Measurements from ENCODE around the gene APOA5. TPM values are rescaled to one million over a fixed set of nuclear protein-coding genes. Genes with fewer than 3 reads are reported as not detected.
A peak's percentile ranks its signal among the peaks of the same experiment; 100 is the strongest.

APOA5 gene
- total and polyA plus RNA-seq, 2 of the 13 experiments (the other 11 are each of a cell fraction or from before 2014, with no cell fraction given): 44.0 to 49.1 TPM

DNA sequence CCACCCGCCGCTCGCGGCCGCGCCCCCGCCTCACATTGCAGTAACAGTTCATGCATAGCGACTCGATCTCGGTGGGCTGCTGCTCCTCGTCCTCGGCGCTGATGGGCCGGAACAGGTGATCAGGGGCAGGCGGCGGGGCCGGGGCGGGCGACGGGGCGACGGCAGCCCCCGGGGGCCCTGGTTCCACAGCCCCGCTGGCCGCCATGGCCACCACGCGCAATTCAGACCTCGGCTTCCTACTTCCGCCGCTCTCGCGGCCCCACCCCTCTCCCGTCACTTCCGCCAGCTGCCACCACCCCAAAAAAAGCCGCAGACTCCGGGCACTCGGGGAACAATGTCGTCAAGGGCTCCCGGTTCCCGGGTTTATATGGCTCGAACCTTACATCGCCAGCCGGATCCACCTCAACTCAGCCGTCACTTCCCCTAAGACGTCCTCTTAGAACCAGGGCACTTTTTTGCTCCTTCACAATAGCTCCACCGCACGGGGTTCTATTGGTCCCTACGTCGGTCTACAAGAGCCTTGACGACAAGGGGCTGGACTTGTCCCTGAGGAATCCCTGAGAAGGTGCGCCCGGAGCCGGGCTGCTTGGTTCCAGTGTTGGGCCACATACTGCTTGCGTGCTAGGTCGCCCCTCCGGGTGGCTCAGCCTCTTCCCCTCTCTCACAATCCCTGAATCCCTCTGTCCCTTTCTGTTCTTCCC is 3.7 kb downstream of the APOA5 start, which contains the start of gene ZPR1 (continued):
- peak; percentile 86; the same call in 1 of the 2 replicates for TF ChIP-seq TOPORS (CRISPR knock-in tag; IDR thresholded peaks at IDR 0.05)
- TF ChIP-seq, protein P1, sequence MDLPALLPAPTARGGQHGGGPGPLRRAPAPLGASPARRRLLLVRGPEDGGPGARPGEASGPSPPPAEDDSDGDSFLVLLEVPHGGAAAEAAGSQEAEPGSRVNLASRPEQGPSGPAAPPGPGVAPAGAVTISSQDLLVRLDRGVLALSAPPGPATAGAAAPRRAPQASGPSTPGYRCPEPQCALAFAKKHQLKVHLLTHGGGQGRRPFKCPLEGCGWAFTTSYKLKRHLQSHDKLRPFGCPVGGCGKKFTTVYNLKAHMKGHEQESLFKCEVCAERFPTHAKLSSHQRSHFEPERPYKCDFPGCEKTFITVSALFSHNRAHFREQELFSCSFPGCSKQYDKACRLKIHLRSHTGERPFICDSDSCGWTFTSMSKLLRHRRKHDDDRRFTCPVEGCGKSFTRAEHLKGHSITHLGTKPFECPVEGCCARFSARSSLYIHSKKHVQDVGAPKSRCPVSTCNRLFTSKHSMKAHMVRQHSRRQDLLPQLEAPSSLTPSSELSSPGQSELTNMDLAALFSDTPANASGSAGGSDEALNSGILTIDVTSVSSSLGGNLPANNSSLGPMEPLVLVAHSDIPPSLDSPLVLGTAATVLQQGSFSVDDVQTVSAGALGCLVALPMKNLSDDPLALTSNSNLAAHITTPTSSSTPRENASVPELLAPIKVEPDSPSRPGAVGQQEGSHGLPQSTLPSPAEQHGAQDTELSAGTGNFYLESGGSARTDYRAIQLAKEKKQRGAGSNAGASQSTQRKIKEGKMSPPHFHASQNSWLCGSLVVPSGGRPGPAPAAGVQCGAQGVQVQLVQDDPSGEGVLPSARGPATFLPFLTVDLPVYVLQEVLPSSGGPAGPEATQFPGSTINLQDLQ (CRISPR knock-in tag; IDR thresholded peaks at IDR 0.05): no peak
- no peak for TF ChIP-seq ZNF577 (CRISPR knock-in tag; IDR thresholded peaks at IDR 0.05; ENCODE audit: borderline replicate concordance, low read depth)
- no peak for TF ChIP-seq ZNF101 (CRISPR knock-in tag; IDR thresholded peaks at IDR 0.05; ENCODE audit: borderline replicate concordance, low read depth)
- TF ChIP-seq ZNF501 (CRISPR knock-in tag; IDR thresholded peaks at IDR 0.05): peak; percentile 64; the same call in 1 of the 2 replicates
- TF ChIP-seq SATB2 (CRISPR knock-in tag; IDR thresholded peaks at IDR 0.05): no peak
- peak; percentile 39; the same call in 1 of the 2 replicates for TF ChIP-seq KDM5B (CRISPR knock-in tag; IDR thresholded peaks at IDR 0.05; ENCODE audit: borderline replicate concordance)
- TF ChIP-seq PHF8 (CRISPR knock-in tag; IDR thresholded peaks at IDR 0.05): peak; percentile 67
- TF ChIP-seq HDAC6 (IDR thresholded peaks at IDR 0.05; ENCODE audit: low read depth, low read length): no peak
- TF ChIP-seq, protein P2, sequence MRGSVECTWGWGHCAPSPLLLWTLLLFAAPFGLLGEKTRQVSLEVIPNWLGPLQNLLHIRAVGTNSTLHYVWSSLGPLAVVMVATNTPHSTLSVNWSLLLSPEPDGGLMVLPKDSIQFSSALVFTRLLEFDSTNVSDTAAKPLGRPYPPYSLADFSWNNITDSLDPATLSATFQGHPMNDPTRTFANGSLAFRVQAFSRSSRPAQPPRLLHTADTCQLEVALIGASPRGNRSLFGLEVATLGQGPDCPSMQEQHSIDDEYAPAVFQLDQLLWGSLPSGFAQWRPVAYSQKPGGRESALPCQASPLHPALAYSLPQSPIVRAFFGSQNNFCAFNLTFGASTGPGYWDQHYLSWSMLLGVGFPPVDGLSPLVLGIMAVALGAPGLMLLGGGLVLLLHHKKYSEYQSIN (CRISPR knock-in tag; IDR thresholded peaks at IDR 0.05; ENCODE audit: borderline replicate concordance): no peak
- TF ChIP-seq, protein P3, sequence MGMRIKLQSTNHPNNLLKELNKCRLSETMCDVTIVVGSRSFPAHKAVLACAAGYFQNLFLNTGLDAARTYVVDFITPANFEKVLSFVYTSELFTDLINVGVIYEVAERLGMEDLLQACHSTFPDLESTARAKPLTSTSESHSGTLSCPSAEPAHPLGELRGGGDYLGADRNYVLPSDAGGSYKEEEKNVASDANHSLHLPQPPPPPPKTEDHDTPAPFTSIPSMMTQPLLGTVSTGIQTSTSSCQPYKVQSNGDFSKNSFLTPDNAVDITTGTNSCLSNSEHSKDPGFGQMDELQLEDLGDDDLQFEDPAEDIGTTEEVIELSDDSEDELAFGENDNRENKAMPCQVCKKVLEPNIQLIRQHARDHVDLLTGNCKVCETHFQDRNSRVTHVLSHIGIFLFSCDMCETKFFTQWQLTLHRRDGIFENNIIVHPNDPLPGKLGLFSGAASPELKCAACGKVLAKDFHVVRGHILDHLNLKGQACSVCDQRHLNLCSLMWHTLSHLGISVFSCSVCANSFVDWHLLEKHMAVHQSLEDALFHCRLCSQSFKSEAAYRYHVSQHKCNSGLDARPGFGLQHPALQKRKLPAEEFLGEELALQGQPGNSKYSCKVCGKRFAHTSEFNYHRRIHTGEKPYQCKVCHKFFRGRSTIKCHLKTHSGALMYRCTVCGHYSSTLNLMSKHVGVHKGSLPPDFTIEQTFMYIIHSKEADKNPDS (CRISPR knock-in tag; IDR thresholded peaks at IDR 0.05): no peak
- TF ChIP-seq RXRB (CRISPR knock-in tag; IDR thresholded peaks at IDR 0.05; ENCODE audit: borderline replicate concordance): no peak
- TF ChIP-seq POLR2G (IDR thresholded peaks at IDR 0.05; ENCODE audit: low read depth, low read length): peak; percentile 81
- peak; percentile 53 for TF ChIP-seq IKZF4 (CRISPR knock-in tag; IDR thresholded peaks at IDR 0.05; ENCODE audit: borderline replicate concordance, low read depth, not compliant biosample characterization)
- no peak for TF ChIP-seq RFX3 (CRISPR knock-in tag; IDR thresholded peaks at IDR 0.05)
- TF ChIP-seq ZNF10 (CRISPR knock-in tag; IDR thresholded peaks at IDR 0.05; ENCODE audit: borderline replicate concordance, low read depth): no peak
- no peak for TF ChIP-seq FLYWCH1 (CRISPR knock-in tag; IDR thresholded peaks at IDR 0.05)
- TF ChIP-seq, protein P4, sequence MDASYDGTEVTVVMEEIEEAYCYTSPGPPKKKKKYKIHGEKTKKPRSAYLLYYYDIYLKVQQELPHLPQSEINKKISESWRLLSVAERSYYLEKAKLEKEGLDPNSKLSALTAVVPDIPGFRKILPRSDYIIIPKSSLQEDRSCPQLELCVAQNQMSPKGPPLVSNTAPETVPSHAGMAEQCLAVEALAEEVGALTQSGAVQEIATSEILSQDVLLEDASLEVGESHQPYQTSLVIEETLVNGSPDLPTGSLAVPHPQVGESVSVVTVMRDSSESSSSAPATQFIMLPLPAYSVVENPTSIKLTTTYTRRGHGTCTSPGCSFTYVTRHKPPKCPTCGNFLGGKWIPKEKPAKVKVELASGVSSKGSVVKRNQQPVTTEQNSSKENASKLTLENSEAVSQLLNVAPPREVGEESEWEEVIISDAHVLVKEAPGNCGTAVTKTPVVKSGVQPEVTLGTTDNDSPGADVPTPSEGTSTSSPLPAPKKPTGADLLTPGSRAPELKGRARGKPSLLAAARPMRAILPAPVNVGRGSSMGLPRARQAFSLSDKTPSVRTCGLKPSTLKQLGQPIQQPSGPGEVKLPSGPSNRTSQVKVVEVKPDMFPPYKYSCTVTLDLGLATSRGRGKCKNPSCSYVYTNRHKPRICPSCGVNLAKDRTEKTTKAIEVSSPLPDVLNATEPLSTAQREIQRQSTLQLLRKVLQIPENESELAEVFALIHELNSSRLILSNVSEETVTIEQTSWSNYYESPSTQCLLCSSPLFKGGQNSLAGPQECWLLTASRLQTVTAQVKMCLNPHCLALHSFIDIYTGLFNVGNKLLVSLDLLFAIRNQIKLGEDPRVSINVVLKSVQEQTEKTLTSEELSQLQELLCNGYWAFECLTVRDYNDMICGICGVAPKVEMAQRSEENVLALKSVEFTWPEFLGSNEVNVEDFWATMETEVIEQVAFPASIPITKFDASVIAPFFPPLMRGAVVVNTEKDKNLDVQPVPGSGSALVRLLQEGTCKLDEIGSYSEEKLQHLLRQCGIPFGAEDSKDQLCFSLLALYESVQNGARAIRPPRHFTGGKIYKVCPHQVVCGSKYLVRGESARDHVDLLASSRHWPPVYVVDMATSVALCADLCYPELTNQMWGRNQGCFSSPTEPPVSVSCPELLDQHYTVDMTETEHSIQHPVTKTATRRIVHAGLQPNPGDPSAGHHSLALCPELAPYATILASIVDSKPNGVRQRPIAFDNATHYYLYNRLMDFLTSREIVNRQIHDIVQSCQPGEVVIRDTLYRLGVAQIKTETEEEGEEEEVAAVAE (CRISPR knock-in tag; IDR thresholded peaks at IDR 0.05; ENCODE audit: borderline replicate concordance): no peak; the same call in 1 of the 2 replicates
- TF ChIP-seq TP53 (CRISPR knock-in tag; conservative IDR thresholded peaks at IDR 0.05): no peak

Data from HepG2 (cell line).